HepG2 (cell line): ENCODE measurements around the gene LRRC43. TPM values are rescaled to one million over a fixed set of nuclear protein-coding genes. Genes with fewer than 3 reads are reported as not detected.

Experiments used
- GATA4 ChIP-seq: sonication (generic); IDR thresholded peaks from 2 replicates; pipeline ENCODE4 v1.6.1; 2016; ENCODE audit warnings: antibody characterized with exemption, low read depth, borderline replicate concordance
- HNF4G ChIP-seq, 2 experiments: sonication (generic) in 1 of 2; formaldehyde crosslinking in 1 of 2; IDR thresholded peaks; 2 replicates each; pipeline versions ENCODE4 v1.4.0 to v1.6.1; 2011 to 2020; ENCODE audit warnings: borderline replicate concordance in 2 of 2, low read depth in 2 of 2, mild to moderate bottlenecking in 2 of 2, low read length in 1 of 2, missing genetic modification reagents in 1 of 2, moderate library complexity in 1 of 2
- KDM4B ChIP-seq: sonication (generic); formaldehyde crosslinking; IDR thresholded peaks from 2 replicates; pipeline ENCODE4 v1.4.0; 2020; ENCODE audit warnings: missing genetic modification reagents
- KMT2A ChIP-seq: sonication (generic); formaldehyde crosslinking; IDR thresholded peaks from 2 replicates; pipeline ENCODE4 v1.4.0; 2020; ENCODE audit warnings: missing genetic modification reagents
- MEF2D ChIP-seq: sonication (generic); formaldehyde crosslinking; IDR thresholded peaks from 2 replicates; pipeline ENCODE4 v1.5.1; 2020; ENCODE audit warnings: mild to moderate bottlenecking, missing genetic modification reagents
- MEIS1 ChIP-seq: sonication (generic); formaldehyde crosslinking; IDR thresholded peaks from 2 replicates; pipeline ENCODE4 v1.9.0; 2021; ENCODE audit warnings: mild to moderate bottlenecking, missing genetic modification reagents, moderate library complexity, borderline replicate concordance
- MLX ChIP-seq: IDR thresholded peaks from 2 replicates; pipeline ENCODE4 v1.6.1; 2016
- NFE2 ChIP-seq: sonication (generic); formaldehyde crosslinking; IDR thresholded peaks from 2 replicates; pipeline ENCODE4 v1.4.0; 2020; ENCODE audit warnings: missing genetic modification reagents
- RNF2 ChIP-seq: fragments of 450-650 bp; conservative IDR thresholded peaks from 2 replicates; pipeline ENCODE4 v1.6.1; 2016; ENCODE audit warnings: low read depth
- TEAD3 ChIP-seq: optimal IDR thresholded peaks from 2 replicates; pipeline ENCODE3; 2016; ENCODE audit warnings: borderline replicate concordance
- TMF1 ChIP-seq: sonication (generic); formaldehyde crosslinking; IDR thresholded peaks from 2 replicates; pipeline ENCODE4 v1.8.1; 2022; ENCODE audit warnings: low read depth, missing genetic modification reagents
- XBP1 ChIP-seq: sonication (generic); formaldehyde crosslinking; IDR thresholded peaks from 2 replicates; pipeline ENCODE4 v1.5.0; 2020; ENCODE audit warnings: missing genetic modification reagents
- ZNF281 ChIP-seq: sonication (generic); formaldehyde crosslinking; IDR thresholded peaks from 2 replicates; pipeline ENCODE4 v1.4.0; 2020; ENCODE audit warnings: missing genetic modification reagents, borderline replicate concordance
- ZNF503 ChIP-seq: sonication (generic); formaldehyde crosslinking; IDR thresholded peaks from 2 replicates; pipeline ENCODE4 v1.4.0; 2020; ENCODE audit warnings: missing genetic modification reagents
- polyA plus RNA-seq, 8 experiments: library from polyadenylated mRNA; depleted of rRNA in 3 of 8; stranded (reverse) in 7 of 8; unstranded in 1 of 8; fragments of >200 nt; fragmentation: Illumina TruSeq in 4 of 8; extraction: Trizol in 4 of 8; gene quantifications; 2 replicates each; pipeline versions ENCODE4 v1.2.1 to v1.2.3, GENCODE V29; 2011 to 2016; ENCODE audit warnings: low read depth in 4 of 8, missing spikeins in 1 of 8, mixed read lengths in 1 of 8; ENCODE audit not compliant: insufficient read depth in 1 of 8
- total RNA-seq, 5 experiments: library from RNA; depleted of rRNA; stranded (reverse); fragments of >200 nt; fragmentation: Illumina TruSeq; extraction: Trizol; gene quantifications; 2 replicates each; pipeline ENCODE4 v1.2.3, GENCODE V29; 2016; ENCODE audit warnings: low read depth in 1 of 5
- TF ChIP-seq, protein P1 (sequence below): IDR thresholded peaks from 2 replicates; pipeline ENCODE4 v1.6.1; 2016; ENCODE audit warnings: mild to moderate bottlenecking, missing biosample characterization, missing genetic modification reagents
- TF ChIP-seq, protein P2 (sequence below): sonication (generic); formaldehyde crosslinking; IDR thresholded peaks from 2 replicates; pipeline ENCODE4 v1.4.0; 2020; ENCODE audit warnings: missing genetic modification reagents, borderline replicate concordance
- TF ChIP-seq, protein P3 (sequence below): sonication (generic); formaldehyde crosslinking; IDR thresholded peaks from 2 replicates; pipeline ENCODE4 v1.4.0; 2020; ENCODE audit warnings: missing genetic modification reagents

LRRC43 gene
- total and polyA plus RNA-seq, 2 of the 13 experiments (the other 11 are each of a cell fraction or from before 2014, with no cell fraction given): not detected

DNA sequence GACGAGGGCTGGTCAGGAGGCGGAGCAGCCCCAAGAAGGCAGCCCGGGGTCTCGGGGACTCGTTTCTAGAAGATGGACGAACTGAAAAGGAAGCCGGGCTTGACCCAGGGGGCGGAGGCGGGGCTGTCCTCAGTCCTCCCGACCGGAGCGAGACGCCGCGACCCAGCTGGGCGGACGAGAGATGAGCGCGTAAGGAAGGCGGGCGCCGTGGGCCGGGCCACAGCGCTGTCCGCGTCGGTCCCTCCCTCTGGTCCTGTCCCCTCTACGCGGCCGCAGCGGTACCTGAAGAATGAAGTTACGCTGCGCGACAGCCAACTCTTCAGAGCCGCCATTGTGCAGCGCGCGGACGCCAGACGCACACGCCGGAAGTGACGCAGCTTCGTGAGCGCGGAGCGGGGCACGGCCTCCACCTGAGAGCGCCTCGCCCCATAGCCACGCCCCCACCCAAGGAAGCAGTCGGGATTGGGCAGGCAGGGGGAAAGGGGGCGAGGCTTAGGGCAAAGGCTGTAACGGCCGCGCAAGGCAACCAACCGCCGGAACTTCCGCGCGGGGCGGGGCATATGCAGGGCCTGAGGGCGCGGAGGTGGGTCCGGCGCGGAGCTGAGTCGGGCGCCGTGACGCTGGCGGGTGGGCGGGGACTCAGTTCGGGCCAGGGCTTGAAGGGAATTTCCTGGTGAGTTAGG, 42.9 kb downstream of the LRRC43 start, which contains the start of gene DIABLO (continued):
- TF ChIP-seq MLX (CRISPR knock-in tag) (peak; percentile 72), MEIS1 (CRISPR knock-in tag) (no peak), ZNF281 (CRISPR knock-in tag) (no peak), GATA4 (no peak; the same call in 1 of the 2 replicates), HNF4G (IDR thresholded peaks at IDR 0.05; ENCODE audit: borderline replicate concordance, low read depth, low read length) (no peak), HNF4G (CRISPR knock-in tag; IDR thresholded peaks at IDR 0.05; ENCODE audit: borderline replicate concordance, low read depth) (peak; percentile 73), ZNF503 (no peak), TMF1 (CRISPR knock-in tag) (peak; percentile 12; the same call in 1 of the 2 replicates), KDM4B (peak; percentile 67), RNF2 (peak; percentile 45; the same call in 1 of the 2 replicates), MEF2D (peak; percentile 53; the same call in 1 of the 2 replicates), NFE2 (CRISPR knock-in tag) (no peak), KMT2A (CRISPR knock-in tag) (peak; percentile 85), XBP1 (CRISPR knock-in tag) (no peak), TEAD3 (peak; percentile 51)
- TF ChIP-seq, protein P1, sequence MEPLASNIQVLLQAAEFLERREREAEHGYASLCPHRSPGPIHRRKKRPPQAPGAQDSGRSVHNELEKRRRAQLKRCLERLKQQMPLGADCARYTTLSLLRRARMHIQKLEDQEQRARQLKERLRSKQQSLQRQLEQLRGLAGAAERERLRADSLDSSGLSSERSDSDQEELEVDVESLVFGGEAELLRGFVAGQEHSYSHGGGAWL (CRISPR knock-in tag): no peak
- TF ChIP-seq, protein P2, sequence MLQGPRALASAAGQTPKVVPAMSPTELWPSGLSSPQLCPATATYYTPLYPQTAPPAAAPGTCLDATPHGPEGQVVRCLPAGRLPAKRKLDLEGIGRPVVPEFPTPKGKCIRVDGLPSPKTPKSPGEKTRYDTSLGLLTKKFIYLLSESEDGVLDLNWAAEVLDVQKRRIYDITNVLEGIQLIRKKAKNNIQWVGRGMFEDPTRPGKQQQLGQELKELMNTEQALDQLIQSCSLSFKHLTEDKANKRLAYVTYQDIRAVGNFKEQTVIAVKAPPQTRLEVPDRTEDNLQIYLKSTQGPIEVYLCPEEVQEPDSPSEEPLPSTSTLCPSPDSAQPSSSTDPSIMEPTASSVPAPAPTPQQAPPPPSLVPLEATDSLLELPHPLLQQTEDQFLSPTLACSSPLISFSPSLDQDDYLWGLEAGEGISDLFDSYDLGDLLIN (CRISPR knock-in tag): no peak
- TF ChIP-seq, protein P3, sequence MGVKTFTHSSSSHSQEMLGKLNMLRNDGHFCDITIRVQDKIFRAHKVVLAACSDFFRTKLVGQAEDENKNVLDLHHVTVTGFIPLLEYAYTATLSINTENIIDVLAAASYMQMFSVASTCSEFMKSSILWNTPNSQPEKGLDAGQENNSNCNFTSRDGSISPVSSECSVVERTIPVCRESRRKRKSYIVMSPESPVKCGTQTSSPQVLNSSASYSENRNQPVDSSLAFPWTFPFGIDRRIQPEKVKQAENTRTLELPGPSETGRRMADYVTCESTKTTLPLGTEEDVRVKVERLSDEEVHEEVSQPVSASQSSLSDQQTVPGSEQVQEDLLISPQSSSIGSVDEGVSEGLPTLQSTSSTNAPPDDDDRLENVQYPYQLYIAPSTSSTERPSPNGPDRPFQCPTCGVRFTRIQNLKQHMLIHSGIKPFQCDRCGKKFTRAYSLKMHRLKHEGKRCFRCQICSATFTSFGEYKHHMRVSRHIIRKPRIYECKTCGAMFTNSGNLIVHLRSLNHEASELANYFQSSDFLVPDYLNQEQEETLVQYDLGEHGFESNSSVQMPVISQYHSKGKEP: no peak; the same call in 1 of the 2 replicates
